IPS DF 19.7 (cell line): ENCODE measurements around the gene UBXN10.

Experiments
- DNase-seq: peaks from one replicate; pipeline ENCODE4 v3.0.0-alpha.2; 2013; ENCODE audit warnings: low read depth, low spot score

UBXN10 gene

DNA sequence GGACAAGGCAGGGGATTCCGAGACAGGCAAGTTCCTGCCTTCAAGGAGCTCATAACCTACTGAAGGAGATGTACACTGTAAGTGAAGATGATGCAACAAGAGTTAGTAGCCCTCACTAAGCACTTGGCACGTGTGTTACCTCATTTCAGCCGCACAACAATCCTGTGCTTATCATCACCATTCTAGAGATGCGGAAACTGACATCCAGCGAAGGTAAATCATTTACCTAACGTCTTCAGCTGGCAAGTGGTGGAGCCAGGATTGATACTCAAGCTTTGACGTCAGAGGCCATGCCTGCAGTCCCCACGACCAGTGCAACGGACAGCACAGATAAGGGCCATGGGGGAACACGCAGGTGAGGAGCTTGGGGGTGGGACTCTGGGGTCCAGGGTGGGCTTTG, 2.9 kb upstream of the UBXN10 start:
- DNase-seq, result no peak

- no peak for DNase-seq
These were observed 2.2 kb upstream of the UBXN10 start for GRCh38 chr1:20183616-20184271.

- DNase-seq, result no peak
These were observed 1.4 kb upstream of the UBXN10 start for GRCh38 chr1:20184481-20184900.

GRCh38 chr1:20184997-20185833, 681 bp upstream of the UBXN10 start:
- DNase-seq, result no peak

GRCh38 chr1:20187103-20187812, 1.4 kb downstream of the UBXN10 start:
- no peak for DNase-seq

DNA sequence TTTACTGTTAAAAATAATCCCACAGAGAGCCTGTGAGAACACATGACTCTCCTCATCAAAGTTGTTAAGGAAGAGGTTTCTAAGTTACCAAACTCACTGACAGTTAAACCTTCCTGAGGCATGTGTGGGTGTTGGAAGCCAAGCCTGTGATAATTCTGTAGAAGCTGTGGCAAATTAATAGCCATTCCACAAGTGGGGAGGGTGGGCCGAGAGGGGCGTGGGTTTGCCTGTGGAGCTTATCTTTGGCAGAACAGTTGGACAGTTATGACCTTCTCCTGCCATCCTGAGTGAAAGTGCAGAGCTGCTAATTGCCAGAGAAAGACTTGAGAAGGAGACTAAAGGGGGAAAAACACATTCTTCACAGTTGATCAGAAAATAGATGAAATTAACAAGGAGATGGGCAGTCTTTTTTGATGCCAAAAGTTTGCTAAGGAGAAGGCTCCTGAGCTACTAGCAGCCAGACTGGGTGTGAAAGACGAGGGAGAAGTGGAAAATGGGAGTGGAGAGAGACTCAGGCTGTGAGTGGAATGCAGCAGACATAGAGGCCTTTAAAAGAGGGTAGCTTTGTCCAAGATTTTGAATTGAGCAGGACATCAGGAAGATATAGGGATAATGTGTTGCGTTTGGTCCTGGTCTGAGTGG, 2.0 kb downstream of the UBXN10 start:
- no peak for DNase-seq

DNA sequence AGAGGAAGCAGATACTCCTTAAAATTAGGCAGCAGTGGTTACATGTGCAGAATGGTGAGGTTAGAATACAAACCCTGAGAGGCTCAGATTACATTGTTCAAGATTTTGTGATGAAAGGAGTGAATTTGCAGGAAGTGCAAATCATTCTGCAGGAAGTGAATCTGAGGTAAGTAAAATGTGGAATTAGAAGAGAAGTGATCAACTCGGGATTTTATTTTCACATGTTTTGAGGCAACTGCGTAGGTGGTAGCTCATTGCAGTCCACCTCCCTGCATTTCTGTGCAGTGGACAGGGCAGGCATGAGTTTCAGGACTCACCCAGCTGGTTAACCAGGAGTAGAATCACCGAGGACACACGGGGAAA, 2.5 kb downstream of the UBXN10 start:
- no peak for DNase-seq

DNA sequence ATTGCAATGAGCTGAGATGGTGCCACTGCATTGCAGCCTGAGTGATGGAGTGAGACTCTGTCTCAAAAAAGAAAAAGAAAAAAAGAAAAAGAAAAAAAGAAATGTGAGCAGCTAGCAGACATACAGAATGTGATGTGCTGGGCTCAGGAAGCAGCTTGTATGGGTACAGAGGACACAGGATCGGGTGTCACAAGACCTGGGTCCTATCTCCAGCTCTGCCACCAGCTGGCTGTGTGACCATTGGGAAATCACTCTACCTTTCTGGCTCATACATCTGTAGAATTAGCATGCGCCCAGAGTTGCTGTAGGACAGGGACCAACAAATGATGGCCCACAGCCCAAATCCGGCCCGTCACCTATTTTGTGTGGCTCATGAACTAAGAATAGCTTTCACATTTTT, 3.8 kb downstream of the UBXN10 start:
- DNase-seq, result no peak

DNA sequence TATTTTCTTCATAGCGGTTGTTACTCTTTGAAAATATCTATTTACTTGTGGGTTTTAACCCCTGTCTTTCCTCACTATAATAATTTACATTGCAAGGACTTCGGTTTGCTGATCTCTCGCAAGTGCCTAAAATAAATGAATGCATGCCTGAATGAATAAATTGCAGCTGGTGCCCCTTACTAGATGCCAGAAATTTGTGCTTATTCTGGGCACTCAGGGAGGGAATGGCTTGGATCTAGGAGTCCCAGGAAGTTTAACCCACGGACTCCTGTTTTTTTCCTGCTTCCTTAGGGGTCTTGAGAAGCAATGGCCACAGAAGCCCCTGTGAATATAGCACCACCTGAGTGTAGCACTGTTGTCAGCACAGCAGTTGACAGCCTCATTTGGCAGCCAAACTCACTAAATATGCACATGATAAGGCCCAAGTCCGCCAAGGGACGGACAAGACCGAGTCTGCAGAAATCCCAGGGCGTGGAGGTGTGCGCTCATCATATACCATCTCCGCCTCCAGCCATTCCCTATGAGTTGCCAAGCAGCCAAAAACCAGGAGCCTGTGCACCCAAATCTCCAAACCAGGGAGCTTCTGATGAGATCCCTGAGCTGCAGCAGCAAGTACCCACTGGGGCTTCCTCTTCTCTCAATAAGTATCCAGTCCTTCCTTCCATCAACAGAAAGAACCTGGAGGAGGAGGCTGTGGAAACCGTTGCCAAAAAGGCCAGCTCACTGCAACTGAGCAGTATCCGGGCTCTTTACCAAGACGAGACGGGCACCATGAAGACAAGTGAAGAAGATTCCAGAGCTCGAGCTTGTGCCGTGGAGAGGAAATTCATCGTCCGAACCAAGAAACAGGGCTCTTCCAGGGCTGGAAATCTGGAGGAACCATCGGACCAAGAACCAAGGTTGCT, 4.6 kb downstream of the UBXN10 start:
- no peak for DNase-seq

GRCh38 chr1:20191266-20191825, 5.5 kb downstream of the UBXN10 start:
- no peak for DNase-seq

GRCh38 chr1:20192364-20192763, 6.5 kb downstream of the UBXN10 start:
- no peak for DNase-seq

DNA sequence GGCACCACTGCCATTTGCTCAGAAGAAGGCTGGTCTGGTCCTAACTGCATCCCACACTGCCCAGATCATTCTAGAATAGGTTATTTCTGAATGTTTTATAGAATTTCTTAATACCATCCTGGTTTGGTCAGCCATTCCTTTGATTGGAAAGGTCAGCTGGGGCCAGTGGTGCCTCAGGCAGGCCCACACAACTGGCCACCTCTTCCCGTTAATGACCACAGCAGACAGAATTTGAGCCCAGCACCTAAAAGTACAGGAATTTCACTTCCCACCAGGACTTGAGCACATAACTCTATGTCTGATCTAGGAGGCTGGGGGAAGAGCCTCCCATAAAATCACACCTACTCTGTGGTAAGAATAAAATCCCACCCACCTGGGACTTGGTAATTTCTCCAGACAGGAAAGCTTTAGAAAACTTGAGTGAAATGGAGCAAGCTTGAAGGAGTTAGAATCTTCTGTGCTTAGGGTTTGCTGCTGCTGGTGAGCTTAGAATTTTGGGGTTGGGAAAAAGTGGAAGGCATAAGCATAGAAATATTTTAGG, 7.0 kb downstream of the UBXN10 start:
- DNase-seq, result no peak

DNA sequence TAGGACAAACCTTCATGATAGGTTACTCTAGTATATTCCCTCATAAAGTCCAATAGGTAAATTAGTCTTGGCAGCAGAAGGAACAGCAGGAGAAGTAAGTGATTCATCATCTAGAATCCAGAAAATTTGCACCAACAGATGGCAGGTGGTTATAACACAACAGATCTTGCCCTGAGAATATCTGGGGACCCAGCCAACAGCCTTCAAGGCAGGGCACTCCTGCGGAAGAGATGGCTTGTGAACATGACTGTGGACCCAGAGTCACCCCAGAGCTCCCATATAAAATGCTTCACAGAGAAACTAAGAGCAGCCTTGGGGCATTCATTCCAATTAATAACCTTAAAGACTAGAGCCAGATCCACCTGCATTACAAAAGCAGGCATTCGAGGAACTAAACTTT, 8.3 kb downstream of the UBXN10 start:
- DNase-seq, result no peak

- DNase-seq, result no peak
These were observed 9.0 kb downstream of the UBXN10 start for GRCh38 chr1:20194757-20195461.

DNA sequence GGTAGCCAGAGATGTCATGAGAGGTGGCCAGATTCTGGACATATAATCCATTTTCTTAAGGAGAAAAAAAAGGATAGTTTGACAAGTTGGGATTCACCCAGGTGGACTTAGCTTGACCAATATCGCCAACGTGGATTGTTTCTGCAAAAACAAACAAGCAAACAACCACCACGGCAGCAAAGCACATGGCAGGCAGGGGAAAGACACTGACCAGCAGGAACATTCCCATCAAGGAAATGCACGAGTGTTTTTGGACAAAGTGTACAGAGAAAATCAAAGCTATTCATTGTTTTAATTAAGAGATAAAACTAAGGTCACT, 9.5 kb downstream of the UBXN10 start:
- no peak for DNase-seq

DNA sequence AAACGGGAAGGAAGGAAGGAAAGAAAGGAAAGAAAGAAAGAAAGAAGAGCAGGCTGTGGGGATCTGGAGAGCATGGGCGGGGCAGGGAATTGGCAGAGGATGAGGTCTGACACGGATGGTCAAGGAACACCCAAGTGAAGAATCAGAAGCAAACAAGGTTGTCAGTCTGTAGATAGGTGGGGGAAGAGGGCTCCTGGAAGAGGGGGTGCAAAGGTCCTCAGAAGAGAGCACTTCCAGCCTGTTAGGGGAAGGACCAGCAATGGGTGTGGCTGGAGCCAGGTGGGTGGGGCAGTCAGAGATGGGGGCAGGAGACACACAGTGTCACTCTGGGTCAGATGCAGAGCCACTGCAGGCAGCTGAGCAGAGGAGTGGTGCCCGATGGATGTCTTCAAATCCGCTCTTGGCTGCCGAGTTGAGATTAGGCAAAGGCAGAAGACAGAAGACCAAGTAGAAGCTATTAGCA, 11.5 kb downstream of the UBXN10 start:
- no peak for DNase-seq

DNA sequence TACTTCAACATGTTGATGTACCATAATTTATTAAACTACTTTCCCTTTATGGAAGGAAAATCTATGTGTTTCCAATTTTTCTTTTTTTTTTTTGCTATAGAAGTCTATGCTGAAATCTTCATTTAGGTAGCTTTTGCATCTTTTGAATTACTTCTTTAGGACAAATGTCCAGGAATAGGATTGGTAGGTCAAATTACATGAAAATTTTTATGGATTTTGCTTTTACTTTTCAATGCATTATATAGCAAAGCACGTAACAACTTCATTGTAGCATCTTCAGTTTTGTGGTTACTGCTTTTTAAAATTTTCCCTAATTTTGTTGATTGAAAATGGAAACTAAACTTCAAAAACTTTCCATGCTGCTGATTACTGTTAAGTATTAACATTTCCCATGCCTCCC, 12.4 kb downstream of the UBXN10 start:
- no peak for DNase-seq

GRCh38 chr1:20198918-20199317, 13.0 kb downstream of the UBXN10 start:
- DNase-seq, result no peak

DNA sequence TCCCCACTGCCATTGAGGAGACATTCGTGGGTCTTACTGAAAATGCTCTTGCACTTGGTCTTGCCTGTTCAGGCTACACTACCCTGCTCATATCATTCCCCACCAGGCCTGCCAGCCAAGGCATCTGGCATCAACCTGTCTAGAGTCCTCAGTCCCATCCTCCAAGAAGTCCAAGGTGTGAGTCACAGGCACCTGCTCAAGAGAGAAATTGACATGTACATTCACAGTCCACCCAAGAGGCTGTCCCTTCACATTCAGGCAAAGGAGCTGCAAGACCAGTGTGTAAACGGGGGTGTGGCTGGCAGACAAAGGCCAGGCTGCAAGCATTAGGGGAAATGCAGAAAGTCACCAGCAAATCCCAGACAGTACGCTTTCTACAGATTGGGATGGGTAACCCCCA, 13.5 kb downstream of the UBXN10 start:
- DNase-seq, result no peak

- DNase-seq, result no peak
These were observed 13.9 kb downstream of the UBXN10 start for GRCh38 chr1:20199840-20200239.
